A673 (cell line): ENCODE measurements around the gene SLC39A12. TPM values are rescaled to one million over a fixed set of nuclear protein-coding genes. Genes with fewer than 3 reads are reported as not detected.

Experiments
- BruUV-seq: library from RNA; stranded (reverse); fragments of 400-500 nt; replicated peaks from 2 replicates; lab custom pipeline; 2021; lab: Mats Ljungman, UMichigan
- CTCF ChIA-PET: fragments of 300-600 bp; sonication (Branson Sonifier 250); formaldehyde crosslinking; loops from one replicate; lab custom pipeline; 2022; ENCODE audit warnings: antibody characterized with exemption; lab: Charles Lee
- POLR2A ChIA-PET: fragments of 300-600 bp; sonication (Branson Sonifier 250); formaldehyde crosslinking; loops from one replicate; lab custom pipeline; 2022; ENCODE audit warnings: antibody characterized with exemption; ENCODE audit not compliant: low non-redundant PET; lab: Charles Lee
- DNase-seq: peaks from one replicate; pipeline ENCODE4 v3.0.0-alpha.2; 2015; ENCODE audit warnings: low spot score
- H3K27ac ChIP-seq: fragments of 200-600 bp; sonication (generic); 2 replicates; pipeline ENCODE4 v1.5.1; 2016; ENCODE audit warnings: mixed run types, low read depth, mild to moderate bottlenecking, mixed read lengths, antibody characterized with exemption, low read length; ENCODE audit not compliant: poor library complexity, severe bottlenecking
- H3K27me3 ChIP-seq: fragments of 200-600 bp; sonication (generic); replicated peaks from 2 replicates; pipeline ENCODE4 v1.6.1; 2017; ENCODE audit warnings: mixed run types, low read depth, mild to moderate bottlenecking, mixed read lengths, antibody characterized with exemption, low read length; ENCODE audit not compliant: insufficient read depth, poor library complexity
- H3K36me3 ChIP-seq: fragments of 200-600 bp; sonication (generic); 2 replicates; pipeline ENCODE4 v1.6.1; 2016; ENCODE audit warnings: mixed run types, mild to moderate bottlenecking, mixed read lengths, antibody characterized with exemption, low read length; ENCODE audit not compliant: insufficient read depth, poor library complexity, severe bottlenecking
- H3K4me1 ChIP-seq: fragments of 200-600 bp; sonication (generic); 2 replicates; pipeline ENCODE4 v1.6.1; 2017; ENCODE audit warnings: mixed run types, mild to moderate bottlenecking, mixed read lengths, antibody characterized with exemption, low read length; ENCODE audit not compliant: insufficient read depth, poor library complexity, severe bottlenecking
- H3K4me3 ChIP-seq: fragments of 200-600 bp; sonication (generic); 2 replicates; pipeline ENCODE4 v1.5.1; 2016; ENCODE audit warnings: low read depth, mixed run types, mild to moderate bottlenecking, mixed read lengths, low read length; ENCODE audit not compliant: poor library complexity, severe bottlenecking
- H3K9me3 ChIP-seq: fragments of 200-600 bp; sonication (generic); 2 replicates; pipeline ENCODE4 v1.6.1; 2016; ENCODE audit warnings: mixed run types, low read depth, mild to moderate bottlenecking, mixed read lengths, antibody characterized with exemption, low read length; ENCODE audit not compliant: poor library complexity, severe bottlenecking
- EZH2 ChIP-seq: fragments of 200-600 bp; sonication (generic); IDR thresholded peaks from 2 replicates; pipeline ENCODE4 v1.6.1; 2017; ENCODE audit warnings: borderline replicate concordance, low read depth, mild to moderate bottlenecking, mixed read lengths, antibody characterized with exemption, low read length; ENCODE audit not compliant: poor library complexity, severe bottlenecking
- intact Hi-C: fragments of 100-400 bp; cut with micrococcal nuclease; formaldehyde crosslinking; loops from one replicate; pipeline ENCODE4 v1.10.0; 2022; ENCODE audit not compliant: unreplicated experiment
- total RNA-seq: library from RNA; stranded (reverse); gene quantifications from 2 replicates; pipeline ENCODE4 v1.2.3, GENCODE V29; 2021
- TF ChIP-seq, protein P1 (sequence below): fragments of 300-800, 200-600 bp; sonication (generic); conservative IDR thresholded peaks from 2 replicates; pipeline ENCODE4 v1.5.1; 2017; ENCODE audit warnings: low read depth, mild to moderate bottlenecking, antibody characterized with exemption, low read length, moderate library complexity, mixed read lengths

Gene SLC39A12
- total RNA-seq, 1 experiment from 2014 or later: not detected

DNA sequence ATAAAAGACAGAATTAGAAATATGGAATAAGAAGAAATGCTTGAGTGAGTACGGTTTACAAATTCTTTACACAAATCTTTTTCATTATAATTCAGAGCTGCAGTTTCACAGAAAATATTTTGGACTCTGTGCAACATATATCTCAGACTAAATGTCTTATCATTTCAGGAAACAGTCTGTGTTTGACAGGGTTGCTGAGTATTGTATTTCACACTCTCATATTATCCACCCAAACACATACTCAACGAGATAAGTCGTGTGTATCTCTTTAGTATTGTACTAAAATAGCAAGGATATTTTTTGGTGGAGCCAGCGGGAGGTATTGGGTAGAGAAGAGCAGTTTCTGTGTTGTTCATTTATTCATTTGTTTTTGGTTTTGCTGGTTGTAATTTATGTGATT, 39.0 kb upstream of the SLC39A12 start:
- no TSS peak for BruUV-seq
- ChIA-PET POLR2A (no interaction called here), CTCF (no interaction called here)
- no peak for TF ChIP-seq EZH2
- TF ChIP-seq, protein P1, sequence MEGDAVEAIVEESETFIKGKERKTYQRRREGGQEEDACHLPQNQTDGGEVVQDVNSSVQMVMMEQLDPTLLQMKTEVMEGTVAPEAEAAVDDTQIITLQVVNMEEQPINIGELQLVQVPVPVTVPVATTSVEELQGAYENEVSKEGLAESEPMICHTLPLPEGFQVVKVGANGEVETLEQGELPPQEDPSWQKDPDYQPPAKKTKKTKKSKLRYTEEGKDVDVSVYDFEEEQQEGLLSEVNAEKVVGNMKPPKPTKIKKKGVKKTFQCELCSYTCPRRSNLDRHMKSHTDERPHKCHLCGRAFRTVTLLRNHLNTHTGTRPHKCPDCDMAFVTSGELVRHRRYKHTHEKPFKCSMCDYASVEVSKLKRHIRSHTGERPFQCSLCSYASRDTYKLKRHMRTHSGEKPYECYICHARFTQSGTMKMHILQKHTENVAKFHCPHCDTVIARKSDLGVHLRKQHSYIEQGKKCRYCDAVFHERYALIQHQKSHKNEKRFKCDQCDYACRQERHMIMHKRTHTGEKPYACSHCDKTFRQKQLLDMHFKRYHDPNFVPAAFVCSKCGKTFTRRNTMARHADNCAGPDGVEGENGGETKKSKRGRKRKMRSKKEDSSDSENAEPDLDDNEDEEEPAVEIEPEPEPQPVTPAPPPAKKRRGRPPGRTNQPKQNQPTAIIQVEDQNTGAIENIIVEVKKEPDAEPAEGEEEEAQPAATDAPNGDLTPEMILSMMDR: no peak
- Histone ChIP-seq H3K4me1 (peaks cover 3% of the 10 kb centered on the region), H3K27me3 (no peaks in the 10 kb centered on the region), H3K4me3 (no peak overlapping the region), H3K36me3 (no peaks in the 10 kb centered on the region), H3K9me3 (no peaks in the 10 kb centered on the region), H3K27ac (no peak overlapping the region)
- intact Hi-C loops: no loop called here
- no peak for DNase-seq

- intact Hi-C loops: no loop called here
- Histone ChIP-seq H3K27ac (no peak overlapping the region), H3K27me3 (no peaks in the 10 kb centered on the region), H3K9me3 (no peaks in the 10 kb centered on the region), H3K4me3 (no peak overlapping the region), H3K4me1 (peaks cover 3% of the 10 kb centered on the region), H3K36me3 (no peaks in the 10 kb centered on the region)
- no TSS peak for BruUV-seq
- no peak for DNase-seq
- POLR2A ChIA-PET: no interaction called here
- TF ChIP-seq, protein P1: no peak
- no peak for TF ChIP-seq EZH2
- CTCF ChIA-PET: interaction anchor here (0.6 kb wide), 1 partner anchor 177 kb away, joined by 3 read pairs; no protein-coding TSS in a partner anchor
Measured at GRCh38 chr10:17913604-17914003, 38.1 kb upstream of the SLC39A12 start.

GRCh38 chr10:17914169-17915045, 37.3 kb upstream of the SLC39A12 start:
- TF ChIP-seq, protein P1: no peak
- no peak for TF ChIP-seq EZH2
- ChIA-PET CTCF (interaction anchor here (0.6 kb wide), 1 partner anchor 178 kb away, joined by 3 read pairs; no protein-coding TSS in a partner anchor), POLR2A (no interaction called here)
- H3K4me3 ChIP-seq: no peak overlapping the region
- H3K27ac ChIP-seq: no peak overlapping the region
- no peaks in the 10 kb centered on the region for H3K9me3 ChIP-seq
- no peaks in the 10 kb centered on the region for H3K27me3 ChIP-seq
- no TSS peak for BruUV-seq
- H3K36me3 ChIP-seq: no peaks in the 10 kb centered on the region
- intact Hi-C loops: no loop called here
- H3K4me1 ChIP-seq: peaks cover under 1% of the 10 kb centered on the region
- no peak for DNase-seq
